SU-DHL-6 (cell line): ENCODE measurements around the gene NELL2.

ENCODE experiments used
- CTCF ChIP-seq: fragments of 200-600 bp; sonication (generic); IDR thresholded peaks from one replicate; pipeline ENCODE4 v1.5.1; 2017; ENCODE audit warnings: antibody characterized with exemption, mild to moderate bottlenecking, low read length, moderate library complexity; ENCODE audit not compliant: insufficient read depth, poor library complexity, severe bottlenecking
- EZH2phosphoT487 ChIP-seq: fragments of 200-600 bp; sonication (generic), shearing (Covaris generic); conservative IDR thresholded peaks from 2 replicates; pipeline ENCODE4 v1.6.1; 2018; ENCODE audit warnings: mild to moderate bottlenecking, antibody characterized with exemption, low read length, moderate library complexity, mixed read lengths

- TF ChIP-seq CTCF: no peak
- no peak for TF ChIP-seq EZH2phosphoT487
These were observed 221.2 kb downstream of the NELL2 start for GRCh38 chr12:44654646-44655639.
